GM06990 (cell line): ENCODE measurements around the gene SYNGR2.
A peak's percentile ranks its signal among the peaks of the same experiment; 100 is the strongest.

ENCODE experiments used
- DNase-seq: peaks from one replicate; pipeline ENCODE4 v3.0.0-alpha.2; 2011; ENCODE audit not compliant: insufficient read length; ENCODE audit errors: extremely low read depth
- H3K27me3 ChIP-seq: replicated peaks from 2 replicates; pipeline ENCODE4 v1.6.0; 2011; ENCODE audit warnings: low read length; ENCODE audit not compliant: control insufficient read depth, insufficient read depth
- H3K36me3 ChIP-seq: 2 replicates; pipeline ENCODE4 v1.5.1; 2011; ENCODE audit warnings: low read length; ENCODE audit not compliant: control insufficient read depth, insufficient read depth
- H3K4me3 ChIP-seq: replicated peaks from 2 replicates; pipeline ENCODE4 v1.5.1; 2011; ENCODE audit warnings: low read depth, mild to moderate bottlenecking, control low read depth, low read length
- CTCF ChIP-seq: IDR thresholded peaks from 2 replicates; pipeline ENCODE4 v1.5.1; 2011; ENCODE audit warnings: low read length, control low read depth, mild to moderate bottlenecking, inconsistent platforms; ENCODE audit not compliant: insufficient read depth, poor library complexity, severe bottlenecking

SYNGR2 gene

GRCh38 chr17:78140169-78141051, 28.0 kb upstream of the SYNGR2 start:
- no peak for TF ChIP-seq CTCF
- peak; percentile 95 for DNase-seq
- no peaks in the 10 kb centered on the region for H3K27me3 ChIP-seq
- H3K4me3 ChIP-seq = no peak overlapping the region
- peaks cover 21% of the 10 kb centered on the region for H3K36me3 ChIP-seq

DNA sequence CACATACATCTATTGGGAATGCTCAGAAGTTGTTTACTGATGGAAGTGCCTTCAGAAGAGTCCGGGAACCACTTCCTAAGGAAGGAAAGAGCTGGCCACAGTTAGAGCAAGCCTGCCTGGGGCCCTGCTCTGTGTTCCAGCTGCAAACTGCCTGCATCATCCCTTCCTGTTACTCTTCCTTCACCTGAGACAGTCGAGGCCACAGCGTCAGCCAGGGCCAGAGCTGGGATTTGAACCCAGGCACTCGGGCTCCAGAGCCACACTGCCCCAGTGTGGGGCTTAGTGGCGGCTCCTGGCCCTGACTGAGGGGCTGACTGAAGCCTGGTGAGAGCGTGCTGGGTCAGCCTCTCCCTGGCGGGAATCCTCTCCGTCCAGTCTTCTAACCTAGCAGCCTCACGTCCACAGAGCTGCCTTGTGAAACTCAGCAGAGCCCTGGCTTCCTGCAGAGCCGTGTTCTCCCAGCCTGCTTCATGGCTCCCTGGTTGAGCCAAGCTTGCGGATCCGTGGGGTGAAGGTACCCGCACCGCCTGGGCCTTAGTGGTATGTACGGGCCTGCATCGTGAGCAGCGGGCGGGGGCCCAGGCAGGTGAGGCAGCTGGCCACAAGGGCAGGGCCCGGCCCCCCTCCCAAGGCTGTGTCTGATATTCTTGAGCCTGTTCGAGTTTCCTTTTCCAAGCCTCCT, 26.8 kb upstream of the SYNGR2 start:
- no peak overlapping the region for H3K4me3 ChIP-seq
- TF ChIP-seq CTCF = no peak
- no peak for DNase-seq
- H3K27me3 ChIP-seq = no peaks in the 10 kb centered on the region
- H3K36me3 ChIP-seq = peaks cover 13% of the 10 kb centered on the region

DNA sequence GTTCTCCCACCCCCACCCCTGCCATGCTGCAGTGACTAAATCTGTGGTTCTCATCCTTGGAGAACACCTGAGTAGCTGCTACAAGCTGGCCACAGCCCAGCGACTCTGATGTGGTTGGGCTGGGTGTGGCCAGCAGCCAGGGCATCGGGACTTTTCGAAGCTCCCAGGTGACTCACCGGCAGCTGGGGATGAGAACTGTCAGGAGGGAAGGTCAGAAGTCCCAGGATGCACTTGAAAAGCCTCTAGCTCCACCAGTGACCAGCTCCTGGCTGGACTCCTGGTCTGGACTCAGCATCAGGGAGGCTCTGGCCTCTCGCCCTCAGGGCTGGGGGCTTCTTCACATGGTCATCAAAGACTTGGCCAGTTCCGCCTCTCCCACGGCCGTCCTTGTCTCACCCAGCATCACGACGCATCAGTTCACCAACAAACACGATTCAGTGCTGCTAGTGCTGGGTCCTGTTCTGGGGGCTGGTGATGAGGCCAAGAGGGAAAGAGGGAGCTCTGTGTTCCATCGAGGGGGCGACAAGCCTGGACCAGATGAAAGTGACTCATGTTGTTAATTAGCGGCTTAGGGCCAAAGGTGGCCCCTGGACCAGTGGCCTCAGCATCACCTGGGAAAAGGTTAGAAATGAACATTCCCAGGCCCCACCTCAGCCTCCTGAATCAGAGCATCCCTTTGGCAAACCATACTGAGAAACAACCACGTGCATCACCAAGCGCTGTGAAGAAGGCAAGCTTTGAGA, 26.1 kb upstream of the SYNGR2 start:
- H3K27me3 ChIP-seq = no peaks in the 10 kb centered on the region
- no peak for DNase-seq
- no peak for TF ChIP-seq CTCF
- no peak overlapping the region for H3K4me3 ChIP-seq
- peaks cover 9% of the 10 kb centered on the region for H3K36me3 ChIP-seq

- Histone ChIP-seq H3K36me3 (peaks cover 8% of the 10 kb centered on the region), H3K27me3 (no peaks in the 10 kb centered on the region), H3K4me3 (no peak overlapping the region)
- no peak for DNase-seq
- no peak for TF ChIP-seq CTCF
Measured at GRCh38 chr17:78143214-78144146, 24.9 kb upstream of the SYNGR2 start.

DNA sequence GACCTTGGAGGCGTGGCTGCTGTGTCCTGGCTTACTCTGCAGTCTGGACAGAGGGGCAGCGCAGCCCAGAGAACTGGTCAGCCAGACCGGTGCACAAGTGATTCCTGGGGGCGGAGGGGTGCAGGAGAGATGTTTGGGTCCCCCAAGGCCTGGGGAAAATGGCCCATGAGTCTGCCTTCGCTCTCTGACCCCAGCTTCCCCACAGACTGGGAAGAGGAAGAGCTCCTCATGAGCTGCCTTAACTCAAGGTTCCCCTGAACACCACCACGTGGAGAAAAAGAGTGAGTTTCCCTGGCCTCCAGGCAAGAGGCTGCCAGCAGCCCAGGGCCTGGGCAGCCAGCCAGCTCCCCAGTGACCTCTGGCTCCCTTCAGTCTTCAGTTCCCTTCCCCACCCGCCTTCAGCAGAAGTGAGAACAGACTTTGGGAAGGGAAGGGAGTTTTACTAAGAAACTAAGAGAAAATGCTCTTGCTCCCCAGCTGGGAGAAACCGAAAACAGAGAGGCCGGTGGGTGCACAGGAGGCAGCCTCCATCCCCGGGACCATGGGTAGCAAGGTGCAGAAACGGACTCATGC, 24.1 kb upstream of the SYNGR2 start:
- DNase-seq = peak; percentile 52

More for the DNA sequence above, 24.1 kb upstream of the SYNGR2 start:
- H3K27me3 ChIP-seq = no peaks in the 10 kb centered on the region
- H3K4me3 ChIP-seq = no peak overlapping the region
- peaks cover 8% of the 10 kb centered on the region; the same call in 1 of the 2 replicates for H3K36me3 ChIP-seq
- no peak for TF ChIP-seq CTCF
